ENCODE data around the gene SORCS3.

GRCh38 chr10:104980368-104980767, 339.3 kb downstream of the SORCS3 start:
- TF ChIP-seq POLR2A (IDR thresholded peaks at IDR 0.05; ENCODE audit: extremely low read depth, insufficient read length) (no peak), CTCF (IDR thresholded peaks at IDR 0.05; ENCODE audit: low read depth, low read length) (no peak), MYC (IDR thresholded peaks at IDR 0.05; ENCODE audit: low read depth, low read length) (no peak), MAX (IDR thresholded peaks at IDR 0.05; ENCODE audit: low read depth, low read length) (no peak)
